ENCODE results near the gene CAMTA1.

Gene CAMTA1

DNA sequence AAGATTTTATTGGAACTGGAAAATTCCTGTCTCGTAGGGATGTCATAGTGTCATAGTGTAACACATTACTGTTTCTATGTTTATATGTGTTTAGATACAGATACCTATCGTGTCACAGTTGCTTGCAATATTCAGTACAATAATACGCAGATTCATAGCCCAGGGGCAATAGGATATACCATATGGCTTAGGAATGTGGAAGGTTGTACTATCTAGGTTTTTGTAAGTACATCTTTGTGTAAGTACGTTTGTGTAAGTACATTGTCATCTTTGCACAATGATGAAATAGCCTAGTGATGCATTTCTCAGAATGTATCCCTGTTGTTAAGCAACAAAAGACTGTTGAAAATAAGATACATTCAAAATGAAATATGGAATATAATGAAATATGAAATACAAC, 68.9 kb downstream of the CAMTA1 start:
- H3K4me2 ChIP-seq (ENCODE audit: low read depth, low read length): no peak overlapping the region
- no peak for TF ChIP-seq EZH2phosphoT487 (IDR thresholded peaks at IDR 0.05; ENCODE audit: low read length)
- no peak for TF ChIP-seq EZH2 (optimal IDR thresholded peaks at IDR 0.05; ENCODE audit: low read depth, low read length)
- TF ChIP-seq, protein P1, sequence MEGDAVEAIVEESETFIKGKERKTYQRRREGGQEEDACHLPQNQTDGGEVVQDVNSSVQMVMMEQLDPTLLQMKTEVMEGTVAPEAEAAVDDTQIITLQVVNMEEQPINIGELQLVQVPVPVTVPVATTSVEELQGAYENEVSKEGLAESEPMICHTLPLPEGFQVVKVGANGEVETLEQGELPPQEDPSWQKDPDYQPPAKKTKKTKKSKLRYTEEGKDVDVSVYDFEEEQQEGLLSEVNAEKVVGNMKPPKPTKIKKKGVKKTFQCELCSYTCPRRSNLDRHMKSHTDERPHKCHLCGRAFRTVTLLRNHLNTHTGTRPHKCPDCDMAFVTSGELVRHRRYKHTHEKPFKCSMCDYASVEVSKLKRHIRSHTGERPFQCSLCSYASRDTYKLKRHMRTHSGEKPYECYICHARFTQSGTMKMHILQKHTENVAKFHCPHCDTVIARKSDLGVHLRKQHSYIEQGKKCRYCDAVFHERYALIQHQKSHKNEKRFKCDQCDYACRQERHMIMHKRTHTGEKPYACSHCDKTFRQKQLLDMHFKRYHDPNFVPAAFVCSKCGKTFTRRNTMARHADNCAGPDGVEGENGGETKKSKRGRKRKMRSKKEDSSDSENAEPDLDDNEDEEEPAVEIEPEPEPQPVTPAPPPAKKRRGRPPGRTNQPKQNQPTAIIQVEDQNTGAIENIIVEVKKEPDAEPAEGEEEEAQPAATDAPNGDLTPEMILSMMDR (IDR thresholded peaks at IDR 0.05; ENCODE audit: low read length): no peak
- 0 out of 2 replicates have a peak, but pooled peaks cover 4% of the 10 kb centered on the region for H4K20me1 ChIP-seq (ENCODE audit: insufficient read depth, low read length)
- H3K4me1 ChIP-seq (ENCODE audit: low read length): no peaks in the 10 kb centered on the region
- no peaks in the 10 kb centered on the region for H3K9me2 ChIP-seq (replicated peaks; ENCODE audit: insufficient read depth, low read length)
- no peak overlapping the region for H2AFZ ChIP-seq (ENCODE audit: low read length)
- H3F3A ChIP-seq (ENCODE audit: insufficient read depth, low read length): no peaks in the 10 kb centered on the region
- H3K4me3 ChIP-seq (ENCODE audit: low read length): no peak overlapping the region
- peaks cover under 1% of the 10 kb centered on the region for H3K79me2 ChIP-seq (ENCODE audit: low read length)
- no peak overlapping the region for H3K27ac ChIP-seq (ENCODE audit: low read length)
- no peak for DNase-seq
- H3K36me3 ChIP-seq (replicated peaks; ENCODE audit: insufficient read depth, low read length): no peaks in the 10 kb centered on the region
- no peaks in the 10 kb centered on the region for H3K9me3 ChIP-seq (replicated peaks; ENCODE audit: insufficient read depth, low read length)
- H3K9ac ChIP-seq (ENCODE audit: low read length): no peak overlapping the region
- no peaks in the 10 kb centered on the region for H3K27me3 ChIP-seq (replicated peaks; ENCODE audit: insufficient read depth, low read length)

DNA sequence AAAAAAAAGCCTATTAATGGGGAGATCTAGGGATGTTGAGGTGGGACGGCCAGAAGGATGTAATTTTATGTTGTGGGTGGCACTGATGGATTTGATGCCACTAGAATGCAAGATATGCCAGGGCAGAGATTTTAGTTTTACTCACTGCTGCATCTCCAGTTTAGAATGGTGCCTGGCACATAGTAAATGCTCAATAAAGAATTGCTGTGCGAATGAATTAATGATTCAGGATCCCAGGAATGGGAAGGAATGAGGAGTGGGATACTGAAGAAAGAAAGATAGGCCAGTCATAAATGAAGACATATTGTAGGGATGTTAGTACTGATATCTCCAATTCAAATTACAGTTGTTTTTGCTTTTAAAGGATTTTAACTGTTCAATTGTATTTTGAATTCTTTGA, 72.6 kb downstream of the CAMTA1 start:
- no peak for DNase-seq
- H3K27me3 ChIP-seq (replicated peaks; ENCODE audit: insufficient read depth, low read length): no peaks in the 10 kb centered on the region
- no peaks in the 10 kb centered on the region for H3K79me2 ChIP-seq (ENCODE audit: low read length)

DNA sequence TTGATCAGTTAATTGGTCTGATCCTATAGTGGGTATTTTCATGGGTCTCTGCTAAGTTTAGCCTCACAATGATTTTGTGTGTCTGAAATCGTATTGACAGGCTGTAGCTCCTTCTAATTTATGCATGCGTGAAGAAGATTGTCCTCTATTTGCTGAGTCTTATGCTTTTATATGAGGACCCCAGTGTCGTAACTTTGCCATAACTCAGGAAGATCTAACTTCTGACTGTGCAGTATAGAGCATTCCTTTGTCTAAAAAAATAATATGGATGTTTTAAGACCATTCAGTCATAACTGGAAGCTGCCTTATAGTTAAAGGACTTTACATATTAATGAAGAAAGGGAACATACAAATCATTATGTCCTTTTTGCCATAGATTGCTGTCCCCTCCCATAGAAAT, 73.3 kb downstream of the CAMTA1 start:
- Histone ChIP-seq H4K20me1 (ENCODE audit: insufficient read depth, low read length) (no peaks in the 10 kb centered on the region), H3K79me2 (ENCODE audit: low read length) (no peaks in the 10 kb centered on the region), H3K9ac (ENCODE audit: low read length) (no peak overlapping the region), H3K9me3 (replicated peaks; ENCODE audit: insufficient read depth, low read length) (no peaks in the 10 kb centered on the region), H3K27me3 (replicated peaks; ENCODE audit: insufficient read depth, low read length) (no peaks in the 10 kb centered on the region), H3F3A (ENCODE audit: insufficient read depth, low read length) (no peaks in the 10 kb centered on the region), H3K27ac (ENCODE audit: low read length) (no peak overlapping the region), H2AFZ (ENCODE audit: low read length) (no peak overlapping the region), H3K4me2 (ENCODE audit: low read depth, low read length) (no peak overlapping the region), H3K4me1 (ENCODE audit: low read length) (no peaks in the 10 kb centered on the region), H3K4me3 (ENCODE audit: low read length) (no peak overlapping the region), H3K36me3 (replicated peaks; ENCODE audit: insufficient read depth, low read length) (no peaks in the 10 kb centered on the region), H3K9me2 (replicated peaks; ENCODE audit: insufficient read depth, low read length) (no peaks in the 10 kb centered on the region)
- DNase-seq: no peak
- no peak for TF ChIP-seq EZH2 (optimal IDR thresholded peaks at IDR 0.05; ENCODE audit: low read depth, low read length)
- TF ChIP-seq, protein P1 (IDR thresholded peaks at IDR 0.05; ENCODE audit: low read length): no peak
- TF ChIP-seq EZH2phosphoT487 (IDR thresholded peaks at IDR 0.05; ENCODE audit: low read length): no peak

More for the DNA sequence above, 72.6 kb downstream of the CAMTA1 start:
- no peaks in the 10 kb centered on the region for H3K4me1 ChIP-seq (ENCODE audit: low read length)
- no peaks in the 10 kb centered on the region for H3K9me2 ChIP-seq (replicated peaks; ENCODE audit: insufficient read depth, low read length)
- no peak for TF ChIP-seq EZH2 (optimal IDR thresholded peaks at IDR 0.05; ENCODE audit: low read depth, low read length)
- TF ChIP-seq, protein P1 (IDR thresholded peaks at IDR 0.05; ENCODE audit: low read length): no peak
- no peak for TF ChIP-seq EZH2phosphoT487 (IDR thresholded peaks at IDR 0.05; ENCODE audit: low read length)
- H3K4me2 ChIP-seq (ENCODE audit: low read depth, low read length): no peak overlapping the region
- H3K9me3 ChIP-seq (replicated peaks; ENCODE audit: insufficient read depth, low read length): no peaks in the 10 kb centered on the region
- H3K9ac ChIP-seq (ENCODE audit: low read length): no peak overlapping the region
- no peak overlapping the region for H3K4me3 ChIP-seq (ENCODE audit: low read length)
- no peak overlapping the region for H3K27ac ChIP-seq (ENCODE audit: low read length)
- H4K20me1 ChIP-seq (ENCODE audit: insufficient read depth, low read length): 0 out of 2 replicates have a peak, but pooled peaks cover 1% of the 10 kb centered on the region
- H2AFZ ChIP-seq (ENCODE audit: low read length): no peak overlapping the region
- H3F3A ChIP-seq (ENCODE audit: insufficient read depth, low read length): no peaks in the 10 kb centered on the region
- no peaks in the 10 kb centered on the region for H3K36me3 ChIP-seq (replicated peaks; ENCODE audit: insufficient read depth, low read length)
